ENCODE data around the gene KIF25.

GRCh38 chr6:168054765-168055560, 57.5 kb downstream of the KIF25 start:
- TF ChIP-seq CTCF (conservative IDR thresholded peaks at IDR 0.05 in 1 of 2, IDR thresholded peaks at IDR 0.05 in 1 of 2; ENCODE audit: extremely low read depth in 1 of 2, insufficient read depth in 1 of 2, low read depth in 1 of 2, low read length in 2 of 2), result no peak
- no peak for TF ChIP-seq EZH2 (IDR thresholded peaks at IDR 0.05; ENCODE audit: borderline replicate concordance, low read length)

All from mammary epithelial cell (primary cell).